Stimulated activated CD8-positive, alpha-beta memory T cell treated with anti-CD3 and anti-CD28 coated beads, Interleukin-7, amount 100 ng/mL, for 4 hours (primary cell): Measurements from ENCODE around the gene CYP24A1.

Experiments used
- DNase-seq, 2 donors: peaks; one replicate each; pipeline ENCODE4 v3.0.0-alpha.2; 2020; ENCODE audit warnings: low read depth in 2 of 2

The CYP24A1 gene

DNA sequence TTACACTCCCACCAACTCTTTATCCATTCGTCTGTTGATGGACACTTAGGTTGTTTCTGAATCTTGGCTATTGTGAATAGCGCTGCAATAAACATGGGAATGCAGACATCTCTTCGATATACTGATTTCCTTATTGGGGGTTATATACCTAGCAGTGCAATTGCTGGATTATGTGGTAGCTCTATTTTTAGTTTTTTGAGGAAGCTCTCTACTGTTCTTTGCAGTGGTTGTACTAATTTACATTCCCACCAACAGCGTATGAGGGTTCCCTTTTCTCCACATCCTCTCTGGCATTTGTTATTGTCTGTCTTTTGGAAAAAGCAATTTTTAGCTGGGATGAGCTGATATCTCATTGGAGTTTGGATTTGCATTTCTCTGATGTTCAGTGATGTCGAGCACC lies 29.5 kb upstream of the CYP24A1 start:
- DNase-seq = no peak

GRCh38 chr20:54201268-54201846 lies 27.6 kb upstream of the CYP24A1 start:
- no peak for DNase-seq

- DNase-seq = no peak
Observed at GRCh38 chr20:54200487-54201267, 26.9 kb upstream of the CYP24A1 start.

GRCh38 chr20:54199721-54200176 lies 26.0 kb upstream of the CYP24A1 start:
- DNase-seq = peak; percentile 46 to 48

- DNase-seq = no peak
Observed at GRCh38 chr20:54199283-54199682, 25.5 kb upstream of the CYP24A1 start.

DNA sequence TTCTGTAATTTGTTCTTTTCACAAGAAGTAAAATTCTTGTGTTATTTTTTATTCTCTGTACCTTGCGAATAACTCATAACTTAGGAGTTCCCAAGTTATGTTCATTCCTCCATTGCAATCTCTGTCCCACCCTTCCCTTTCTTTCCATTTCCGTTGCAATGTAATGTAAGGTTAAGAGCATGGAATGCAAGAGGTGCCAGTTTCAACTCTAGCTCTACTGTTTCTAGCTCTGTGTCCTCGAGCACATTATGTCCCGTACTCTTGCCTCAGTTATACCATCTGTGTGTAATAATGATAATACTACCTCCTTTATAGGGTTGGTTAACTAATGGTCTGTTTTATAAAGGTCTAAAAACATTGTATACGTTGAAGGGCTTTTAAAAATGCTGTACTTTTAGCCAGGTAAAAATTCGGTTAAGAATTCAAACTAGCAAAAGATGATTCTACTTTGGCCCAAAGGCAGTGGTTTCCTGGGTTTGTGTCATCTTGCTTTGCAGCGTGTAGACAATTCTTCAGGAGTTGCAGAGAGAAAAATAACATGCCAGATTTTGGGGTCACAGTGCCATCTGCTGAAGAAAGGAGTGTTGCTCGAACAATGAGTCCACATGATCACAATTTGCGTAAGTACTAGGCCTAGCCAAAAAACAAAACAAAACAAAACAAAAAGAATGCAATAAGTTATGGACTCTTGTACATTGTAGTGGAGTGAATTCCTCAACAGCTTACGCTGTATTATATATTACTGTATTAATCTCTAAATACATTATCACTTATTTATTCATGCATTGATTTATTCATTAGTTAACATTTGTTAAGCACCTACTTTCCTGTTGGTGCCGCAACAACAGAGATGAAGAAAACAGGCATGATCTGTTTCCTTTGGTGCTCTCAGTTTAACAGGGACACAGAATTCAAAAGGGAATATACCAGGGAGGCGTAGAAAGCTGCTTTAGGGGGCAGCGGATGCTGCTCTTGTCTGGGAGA lies 24.1 kb upstream of the CYP24A1 start:
- DNase-seq = no peak

DNA sequence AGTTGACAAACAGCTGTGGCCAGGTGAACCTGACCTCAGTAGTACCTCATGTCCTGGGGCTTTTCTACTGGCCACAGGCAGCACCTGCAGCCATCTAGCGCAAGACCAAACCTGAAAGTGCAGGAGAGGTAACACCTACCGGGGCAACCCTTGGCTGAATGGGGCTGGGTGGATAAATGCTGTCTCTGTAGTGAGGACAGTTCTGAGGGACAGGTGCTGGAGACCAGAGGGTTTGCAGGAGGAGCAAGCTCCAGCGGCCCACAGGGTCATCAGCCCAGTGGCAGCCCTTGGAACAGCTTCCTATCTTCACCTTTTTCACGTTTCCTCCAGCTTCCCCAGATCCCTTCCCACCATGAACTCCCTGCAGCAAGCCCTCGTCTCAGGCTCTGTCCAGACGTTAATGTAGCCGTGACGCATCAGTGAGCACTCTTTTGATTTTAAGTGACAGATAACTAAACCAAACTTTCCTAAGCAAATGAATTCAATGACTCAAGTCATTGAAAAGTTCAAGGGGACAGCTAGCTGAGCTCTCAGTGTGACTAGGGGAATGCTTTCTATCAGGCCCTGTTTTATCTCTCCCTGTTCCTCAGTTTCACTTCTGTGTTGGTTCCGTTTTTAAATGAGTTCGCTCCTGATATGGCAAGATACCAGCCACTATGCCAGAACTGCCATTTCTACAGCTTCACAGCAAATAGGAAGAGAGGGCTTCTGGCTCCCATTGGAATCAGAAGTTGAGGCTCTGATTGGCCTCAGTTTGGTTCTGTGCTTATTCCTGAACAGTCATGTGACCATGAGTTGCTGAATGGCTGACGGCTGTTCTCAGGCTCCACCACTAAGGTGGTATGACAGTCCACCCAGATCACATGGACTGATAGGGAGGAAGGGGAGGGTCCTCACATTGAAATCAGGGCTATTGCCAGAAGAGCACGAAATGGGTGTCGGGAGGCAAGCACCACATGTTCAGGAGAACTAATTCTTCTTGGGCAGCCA lies 22.0 kb upstream of the CYP24A1 start:
- DNase-seq = no peak

DNA sequence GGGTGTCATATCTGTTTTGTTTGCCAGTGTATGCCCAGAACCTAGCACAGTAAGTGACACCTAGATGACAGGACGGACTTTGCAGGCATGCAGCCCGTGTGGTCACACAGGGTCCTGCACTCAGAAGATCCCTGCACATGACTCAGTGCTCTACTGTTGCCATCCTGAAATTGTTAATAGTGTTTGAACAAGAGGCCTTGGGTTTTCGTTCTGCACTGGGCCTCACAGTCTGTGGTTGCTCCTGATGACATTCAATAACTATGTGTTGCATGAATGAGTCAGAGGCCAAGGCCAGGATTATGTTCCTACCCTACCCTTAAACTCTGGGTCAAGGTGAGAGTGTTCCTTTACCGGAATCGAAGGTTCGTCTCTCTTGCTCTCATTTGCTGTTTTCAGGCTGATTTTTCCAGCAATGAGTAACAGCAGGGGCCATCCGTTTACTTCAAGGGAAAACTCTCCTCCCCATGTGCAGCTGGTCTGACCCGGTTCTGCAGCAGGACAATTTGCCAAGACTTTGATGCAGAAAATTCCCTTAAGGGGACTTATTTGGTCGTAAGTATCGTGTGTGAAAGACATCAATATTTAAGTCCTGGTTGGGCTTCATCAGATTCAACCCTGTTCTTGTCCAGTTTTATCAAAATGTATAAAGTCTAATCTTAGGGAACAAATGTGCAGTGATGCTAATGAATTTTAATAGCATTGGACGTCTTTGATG lies 21.1 kb upstream of the CYP24A1 start:
- DNase-seq = no peak

GRCh38 chr20:54193817-54194216 lies 20.0 kb upstream of the CYP24A1 start:
- DNase-seq = no peak

DNA sequence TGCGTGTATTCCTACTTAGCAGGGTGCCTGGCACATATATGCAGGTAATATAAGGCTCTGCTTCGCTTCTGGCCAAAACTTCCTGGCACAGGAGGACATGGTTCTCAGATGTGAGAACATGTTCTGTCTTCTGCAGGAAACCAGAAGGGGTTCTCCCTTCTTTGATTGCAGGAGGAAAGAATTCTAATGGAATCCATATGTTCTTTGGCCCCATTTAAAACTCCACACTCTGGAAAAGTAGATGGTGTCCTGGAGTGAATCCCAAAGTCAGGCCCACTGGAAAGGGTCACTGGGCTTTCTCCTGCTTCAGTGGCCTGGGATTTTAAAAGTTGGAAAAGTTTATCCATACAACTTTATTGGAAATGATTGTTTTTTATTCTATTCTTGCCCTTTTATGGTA lies 16.4 kb upstream of the CYP24A1 start:
- no peak for DNase-seq

DNA sequence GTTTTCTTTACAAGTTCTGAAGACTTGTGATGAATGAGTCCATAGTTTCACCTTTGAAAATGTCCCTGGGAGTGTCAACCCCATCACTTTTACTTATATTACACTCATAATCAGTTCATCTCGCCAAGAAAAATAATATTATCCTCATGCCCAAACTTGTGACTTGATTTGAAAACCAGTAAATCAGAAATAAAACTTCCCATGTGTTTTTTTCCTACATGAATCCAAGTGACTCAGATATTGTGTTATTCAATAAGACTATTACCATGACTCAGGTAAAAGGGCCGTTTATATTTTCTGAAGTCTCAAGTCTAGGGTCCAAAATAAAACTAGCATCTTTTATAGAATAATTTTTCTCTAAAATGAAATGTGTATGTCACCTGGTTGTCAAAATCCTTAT lies 15.8 kb upstream of the CYP24A1 start:
- no peak for DNase-seq

- DNase-seq = no peak
Observed at GRCh38 chr20:54188132-54188849, 14.5 kb upstream of the CYP24A1 start.

DNA sequence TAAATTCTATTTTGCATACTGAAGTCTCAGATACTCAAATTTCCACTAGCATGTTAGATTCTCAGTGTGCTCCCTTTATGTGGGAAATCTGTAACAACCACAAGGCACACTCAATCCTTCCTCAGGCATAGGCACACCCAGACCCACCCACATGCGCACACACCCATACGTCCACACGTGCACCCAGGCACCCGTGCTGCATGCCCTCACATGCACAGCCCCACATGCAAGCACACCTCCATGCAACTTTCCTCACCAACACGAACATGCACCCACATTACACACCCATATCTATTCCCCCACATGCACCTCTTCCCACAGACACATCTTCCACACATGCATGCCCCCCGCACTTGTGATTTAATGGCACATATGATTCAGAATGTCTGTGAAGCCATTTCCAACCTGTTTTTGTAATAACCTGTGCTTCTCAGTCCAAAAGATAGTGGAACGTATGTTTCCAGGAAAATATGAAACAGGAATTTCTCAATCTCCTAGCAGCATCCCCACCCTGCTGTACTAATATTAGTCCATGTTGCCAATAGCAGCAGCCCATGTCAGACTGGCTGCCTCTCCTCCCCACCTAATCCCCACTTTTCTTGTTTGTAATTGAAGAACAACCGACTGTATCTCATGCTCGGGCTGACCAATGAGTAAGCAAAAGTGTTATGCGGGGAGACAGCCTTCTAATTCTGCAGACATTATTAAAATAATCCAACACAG lies 11.3 kb upstream of the CYP24A1 start:
- DNase-seq = no peak

GRCh38 chr20:54184071-54184470 lies 10.3 kb upstream of the CYP24A1 start:
- no peak for DNase-seq

DNA sequence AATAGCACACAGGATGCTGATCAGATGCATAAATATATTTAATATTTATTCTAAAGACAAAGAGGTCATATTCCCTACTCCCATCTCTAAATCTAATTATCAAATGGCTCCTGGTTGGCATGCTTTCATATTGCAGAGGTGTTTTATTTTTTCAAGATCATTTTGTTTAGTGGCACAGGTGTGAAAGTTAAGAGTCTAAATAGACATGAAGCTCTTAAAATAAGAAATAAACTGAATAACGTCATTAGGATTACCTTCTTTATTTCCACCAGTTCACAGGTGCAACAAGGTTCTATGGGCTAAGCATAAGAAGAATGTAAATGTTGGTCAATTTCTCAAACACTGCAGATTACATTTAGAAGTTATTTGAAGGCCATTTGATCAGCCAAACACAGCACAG lies 7.1 kb upstream of the CYP24A1 start:
- DNase-seq = no peak

DNA sequence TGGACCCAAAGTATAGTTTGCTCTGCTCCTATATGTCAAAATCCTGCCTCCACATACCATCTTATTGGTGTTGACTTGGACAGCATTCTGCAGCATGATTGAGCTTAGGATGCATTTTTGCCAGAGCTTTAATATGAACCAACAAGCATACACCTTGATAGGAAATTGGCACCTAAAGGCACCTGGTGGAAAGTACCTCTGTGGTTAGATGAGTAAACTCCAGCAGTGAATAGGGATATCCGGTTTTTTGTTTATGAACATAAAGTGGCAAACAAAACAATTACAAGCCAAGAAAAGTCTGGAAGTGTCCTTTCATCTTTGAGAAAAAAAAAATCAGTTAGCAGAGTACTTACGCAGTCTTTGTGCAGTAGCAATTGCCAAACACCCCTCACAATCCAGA lies 6.2 kb upstream of the CYP24A1 start:
- no peak for DNase-seq

DNA sequence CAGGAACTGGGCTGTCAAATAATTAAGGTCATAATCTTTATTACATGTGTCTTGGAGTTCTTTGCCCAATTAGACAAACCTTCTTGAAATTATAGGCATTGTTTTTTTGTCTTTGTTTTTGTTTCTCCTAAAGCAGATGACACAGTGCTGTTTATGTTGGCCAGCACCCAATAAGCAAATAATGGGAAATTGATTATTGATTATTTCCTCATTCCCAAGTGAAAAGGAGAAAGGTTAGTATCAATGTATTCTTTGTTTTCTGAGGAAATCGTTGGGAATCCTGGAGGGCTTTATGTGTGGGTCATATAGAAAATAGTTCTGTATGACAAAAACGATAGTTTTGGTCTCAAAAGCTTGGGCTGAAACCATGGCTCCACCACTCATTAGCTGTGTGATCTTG lies 4.5 kb upstream of the CYP24A1 start:
- no peak for DNase-seq

GRCh38 chr20:54177378-54177777 lies 3.6 kb upstream of the CYP24A1 start:
- DNase-seq = no peak

- DNase-seq = no peak
Observed at GRCh38 chr20:54176610-54177009, 2.8 kb upstream of the CYP24A1 start.
